ENCODE data around the gene CBLN1.

CBLN1 gene

DNA sequence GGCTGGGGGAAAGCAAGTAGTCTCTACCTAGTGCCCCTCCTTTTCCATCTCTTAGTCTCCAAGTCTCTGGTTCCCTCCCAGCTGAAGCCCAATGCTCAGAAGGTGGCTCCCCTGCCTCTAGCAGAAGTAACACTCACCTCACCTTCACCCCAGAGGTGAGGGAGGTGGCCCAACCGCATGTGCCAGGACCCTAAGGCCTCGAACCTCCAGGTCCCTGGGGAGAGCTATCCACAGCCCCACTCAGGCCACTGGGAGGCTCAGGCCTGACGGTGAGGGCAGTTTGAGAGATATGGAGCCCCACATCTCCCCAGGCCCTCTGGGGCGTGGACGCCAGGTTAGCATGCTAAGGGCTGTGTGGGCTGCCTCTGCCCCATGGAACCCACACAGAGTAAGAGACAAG lies 5.8 kb downstream of the CBLN1 start:
- no peaks in the 10 kb centered on the region for H3K9me2 ChIP-seq (replicated peaks; ENCODE audit: low read depth, low read length)
- H3K9me3 ChIP-seq (ENCODE audit: insufficient read depth, low read depth, low read length): no peaks in the 10 kb centered on the region; the same call in 1 of the 2 replicates
- H3K9ac ChIP-seq (ENCODE audit: low read depth, low read length, poor library complexity, severe bottlenecking): no peak overlapping the region
- H2AFZ ChIP-seq (ENCODE audit: low read length): no peak overlapping the region
- H3K27me3 ChIP-seq (ENCODE audit: insufficient read depth, low read length, poor library complexity, severe bottlenecking): no peaks in the 10 kb centered on the region
- no peaks in the 10 kb centered on the region for H3K4me1 ChIP-seq (ENCODE audit: insufficient read depth, low read length, poor library complexity, severe bottlenecking)
- H3F3A ChIP-seq (ENCODE audit: low read depth): no peaks in the 10 kb centered on the region
- no peaks in the 10 kb centered on the region for H3K36me3 ChIP-seq (ENCODE audit: insufficient read depth, low read length)
- no peaks in the 10 kb centered on the region for H4K20me1 ChIP-seq (ENCODE audit: insufficient read depth, low read length, poor library complexity, severe bottlenecking)
- H3K4me3 ChIP-seq (ENCODE audit: low read length, poor library complexity, severe bottlenecking): no peak overlapping the region
- no peaks in the 10 kb centered on the region for H3K79me2 ChIP-seq (ENCODE audit: insufficient read depth, low read length)
- TF ChIP-seq, protein P1, sequence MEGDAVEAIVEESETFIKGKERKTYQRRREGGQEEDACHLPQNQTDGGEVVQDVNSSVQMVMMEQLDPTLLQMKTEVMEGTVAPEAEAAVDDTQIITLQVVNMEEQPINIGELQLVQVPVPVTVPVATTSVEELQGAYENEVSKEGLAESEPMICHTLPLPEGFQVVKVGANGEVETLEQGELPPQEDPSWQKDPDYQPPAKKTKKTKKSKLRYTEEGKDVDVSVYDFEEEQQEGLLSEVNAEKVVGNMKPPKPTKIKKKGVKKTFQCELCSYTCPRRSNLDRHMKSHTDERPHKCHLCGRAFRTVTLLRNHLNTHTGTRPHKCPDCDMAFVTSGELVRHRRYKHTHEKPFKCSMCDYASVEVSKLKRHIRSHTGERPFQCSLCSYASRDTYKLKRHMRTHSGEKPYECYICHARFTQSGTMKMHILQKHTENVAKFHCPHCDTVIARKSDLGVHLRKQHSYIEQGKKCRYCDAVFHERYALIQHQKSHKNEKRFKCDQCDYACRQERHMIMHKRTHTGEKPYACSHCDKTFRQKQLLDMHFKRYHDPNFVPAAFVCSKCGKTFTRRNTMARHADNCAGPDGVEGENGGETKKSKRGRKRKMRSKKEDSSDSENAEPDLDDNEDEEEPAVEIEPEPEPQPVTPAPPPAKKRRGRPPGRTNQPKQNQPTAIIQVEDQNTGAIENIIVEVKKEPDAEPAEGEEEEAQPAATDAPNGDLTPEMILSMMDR (conservative IDR thresholded peaks at IDR 0.05; ENCODE audit: low read length): no peak
- no peak for TF ChIP-seq EZH2phosphoT487 (IDR thresholded peaks at IDR 0.05; ENCODE audit: borderline replicate concordance)
- H3K4me2 ChIP-seq (ENCODE audit: low read depth, low read length, poor library complexity, severe bottlenecking): no peak overlapping the region

DNA sequence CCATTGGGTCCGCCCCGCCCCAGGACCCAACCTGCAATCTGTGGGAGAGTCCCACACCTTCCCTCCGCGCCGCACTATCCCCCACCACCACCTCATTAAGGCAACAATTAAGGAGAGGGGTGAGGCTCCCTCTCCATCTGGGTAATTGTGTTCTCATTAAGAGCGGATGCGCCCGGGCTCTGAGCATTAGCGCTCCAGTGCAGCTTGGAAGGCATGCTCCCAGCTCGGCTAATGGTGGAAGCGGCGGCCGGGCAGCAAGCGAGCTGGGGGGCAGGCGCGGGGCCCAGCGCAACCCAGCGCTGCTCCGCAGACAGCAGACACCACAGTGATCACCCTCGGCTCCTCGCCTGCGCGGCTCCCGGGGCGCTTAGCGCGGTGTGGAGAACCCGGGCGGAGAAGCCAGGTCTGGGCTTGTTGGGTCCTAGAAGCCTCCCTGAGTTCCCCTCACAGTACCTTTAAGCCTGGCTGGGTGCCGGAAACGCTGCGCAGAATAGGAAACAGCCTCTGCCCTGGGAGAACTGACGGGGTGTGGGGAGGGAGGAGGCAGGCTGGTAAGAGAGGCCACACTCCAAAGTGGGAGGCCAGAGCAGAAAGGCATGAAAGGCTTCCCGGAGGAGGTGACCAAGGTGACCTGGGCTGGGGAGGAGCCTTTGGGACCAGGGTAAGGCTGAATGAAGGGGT lies 6.4 kb downstream of the CBLN1 start:
- H3F3A ChIP-seq (ENCODE audit: low read depth): no peaks in the 10 kb centered on the region

DNA sequence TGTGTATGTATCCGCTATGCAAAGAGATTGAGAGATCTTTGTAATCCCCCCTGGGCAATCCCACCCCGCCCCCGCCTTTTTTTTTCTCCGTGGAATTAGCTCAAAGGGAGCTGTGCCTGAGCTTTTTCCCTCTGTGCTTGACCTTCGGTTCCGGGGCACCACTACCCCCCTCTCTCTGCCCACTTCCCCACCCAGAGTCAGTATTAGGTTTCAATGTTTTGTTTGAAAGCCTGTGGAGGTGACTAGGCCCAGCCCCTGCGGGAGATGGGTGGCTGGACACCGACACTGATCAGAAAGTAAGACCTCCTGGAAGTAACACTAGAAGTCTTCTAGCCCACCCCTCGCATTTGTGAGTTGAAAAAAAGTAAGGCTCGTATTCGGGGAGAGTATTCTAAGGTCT lies 7.0 kb downstream of the CBLN1 start:
- H2AFZ ChIP-seq (ENCODE audit: low read length): no peak overlapping the region
- H3K4me2 ChIP-seq (ENCODE audit: low read depth, low read length, poor library complexity, severe bottlenecking): no peak overlapping the region

More for the DNA sequence above, 6.4 kb downstream of the CBLN1 start:
- no peaks in the 10 kb centered on the region for H3K9me2 ChIP-seq (replicated peaks; ENCODE audit: low read depth, low read length)
- H3K79me2 ChIP-seq (ENCODE audit: insufficient read depth, low read length): no peaks in the 10 kb centered on the region
- no peak overlapping the region for H3K4me3 ChIP-seq (ENCODE audit: low read length, poor library complexity, severe bottlenecking)
- no peak overlapping the region for H2AFZ ChIP-seq (ENCODE audit: low read length)
- H3K27me3 ChIP-seq (ENCODE audit: insufficient read depth, low read length, poor library complexity, severe bottlenecking): no peaks in the 10 kb centered on the region
- no peaks in the 10 kb centered on the region for H3K4me1 ChIP-seq (ENCODE audit: insufficient read depth, low read length, poor library complexity, severe bottlenecking)
- H3K36me3 ChIP-seq (ENCODE audit: insufficient read depth, low read length): no peaks in the 10 kb centered on the region
- no peak overlapping the region for H3K9ac ChIP-seq (ENCODE audit: low read depth, low read length, poor library complexity, severe bottlenecking)
- no peak overlapping the region for H3K4me2 ChIP-seq (ENCODE audit: low read depth, low read length, poor library complexity, severe bottlenecking)
- TF ChIP-seq, protein P1 (conservative IDR thresholded peaks at IDR 0.05; ENCODE audit: low read length): no peak
- no peak for TF ChIP-seq EZH2phosphoT487 (IDR thresholded peaks at IDR 0.05; ENCODE audit: borderline replicate concordance)
- no peaks in the 10 kb centered on the region for H4K20me1 ChIP-seq (ENCODE audit: insufficient read depth, low read length, poor library complexity, severe bottlenecking)
- H3K9me3 ChIP-seq (ENCODE audit: insufficient read depth, low read depth, low read length): no peaks in the 10 kb centered on the region; the same call in 1 of the 2 replicates

More for the DNA sequence above, 7.0 kb downstream of the CBLN1 start:
- Histone ChIP-seq H3K4me1 (ENCODE audit: insufficient read depth, low read length, poor library complexity, severe bottlenecking) (no peaks in the 10 kb centered on the region), H3K9me3 (ENCODE audit: insufficient read depth, low read depth, low read length) (no peaks in the 10 kb centered on the region; the same call in 1 of the 2 replicates), H3K9me2 (replicated peaks; ENCODE audit: low read depth, low read length) (no peaks in the 10 kb centered on the region), H3K4me3 (ENCODE audit: low read length, poor library complexity, severe bottlenecking) (no peak overlapping the region), H3F3A (ENCODE audit: low read depth) (no peaks in the 10 kb centered on the region), H3K36me3 (ENCODE audit: insufficient read depth, low read length) (no peaks in the 10 kb centered on the region), H3K79me2 (ENCODE audit: insufficient read depth, low read length) (no peaks in the 10 kb centered on the region), H3K9ac (ENCODE audit: low read depth, low read length, poor library complexity, severe bottlenecking) (no peak overlapping the region), H3K27me3 (ENCODE audit: insufficient read depth, low read length, poor library complexity, severe bottlenecking) (no peaks in the 10 kb centered on the region), H4K20me1 (ENCODE audit: insufficient read depth, low read length, poor library complexity, severe bottlenecking) (no peaks in the 10 kb centered on the region)
- TF ChIP-seq, protein P1 (conservative IDR thresholded peaks at IDR 0.05; ENCODE audit: low read length): no peak
- no peak for TF ChIP-seq EZH2phosphoT487 (IDR thresholded peaks at IDR 0.05; ENCODE audit: borderline replicate concordance)

Measured in Loucy (cell line).